Upper lobe of left lung (tissue), 6 donors: ENCODE measurements around the gene ARHGAP12. TPM values are rescaled to one million over a fixed set of nuclear protein-coding genes. Genes with fewer than 3 reads are reported as not detected.

Experiments
- ATAC-seq, 2 donors: fragments of 200-7000 bp; cut with Tn5 transposase; one replicate each; pipeline ENCODE4 v1.9.1; 2022; ENCODE audit warnings: mild to moderate bottlenecking in 2 of 2, moderate library complexity in 2 of 2; ENCODE audit not compliant: low FRiP score in 2 of 2
- DNase-seq, 2 donors: peaks; one replicate each; pipeline ENCODE4 v3.0.0-alpha.2; 2019 to 2020
- H3K27ac ChIP-seq, 4 donors: fragments of 200-600 bp; sonication (generic); one replicate each; pipeline ENCODE4 v1.5.1; 2016 to 2019
- H3K27me3 ChIP-seq, 4 donors: fragments of 200-600 bp; sonication (generic); one replicate each; pipeline ENCODE4 v1.5.1; 2017 to 2019
- H3K36me3 ChIP-seq, 4 donors: fragments of 200-600 bp; sonication (generic); one replicate each; pipeline ENCODE4 v1.5.1; 2016 to 2019
- H3K4me1 ChIP-seq, 4 donors: fragments of 200-600 bp; sonication (generic); one replicate each; pipeline ENCODE4 v1.5.1; 2018 to 2019
- H3K4me3 ChIP-seq, 4 donors: fragments of 200-600 bp; sonication (generic); one replicate each; pipeline ENCODE4 v1.5.1; 2017 to 2019; ENCODE audit warnings: mild to moderate bottlenecking in 2 of 4, moderate library complexity in 1 of 4
- H3K9me3 ChIP-seq, 4 donors: fragments of 200-600 bp; sonication (generic); one replicate each; pipeline ENCODE4 v1.5.1; 2018 to 2019
- EP300 ChIP-seq, 4 donors: sonication (generic); formaldehyde crosslinking; IDR thresholded peaks; one replicate each; pipeline ENCODE4 v1.5.1; 2017; ENCODE audit warnings: antibody characterized with exemption in 4 of 4, control low read depth in 2 of 4
- POLR2A ChIP-seq, 4 donors: fragments of 450-650 bp; IDR thresholded peaks; one replicate each; pipeline ENCODE4 v1.5.1; 2016 to 2017; ENCODE audit warnings: antibody characterized with exemption in 4 of 4, mild to moderate bottlenecking in 2 of 4
- POLR2AphosphoS5 ChIP-seq, 2 donors: sonication (generic); formaldehyde crosslinking; IDR thresholded peaks; one replicate each; pipeline ENCODE4 v1.5.1; 2017; ENCODE audit warnings: antibody characterized with exemption in 2 of 2
- WGBS, 2 donors: methylation state at CpG; one replicate each; pipeline ENCODE4 v1.1.5; 2017 to 2018; 5-methylcytosine and 5-hydroxymethylcytosine counted together
- total RNA-seq, 6 donors: library from RNA; depleted of rRNA in 4 of 6; stranded (reverse); fragments of >200 nt in 4 of 6; gene quantifications; one replicate each; pipeline versions ENCODE4 v1.1.0 to v1.2.1, GENCODE V29; 2016 to 2021
- TF ChIP-seq, protein P1 (sequence below), 6 experiments: fragments of 450-650 bp in 4 of 6; fragments of 200-600 bp in 2 of 6; sonication (generic) in 2 of 6; IDR thresholded peaks; one replicate each; pipeline ENCODE4 v1.5.1; 2016 to 2019; ENCODE audit warnings: antibody characterized with exemption in 6 of 6
- donor health status: DM: no; HTN: no; CAD: no; lungs with moderate emphysema.
- donor health status: DM: no; HTN: yes; CAD: no; lungs with severe emphysema.

ARHGAP12 gene
- total RNA-seq, 6 donors from 2014 or later: 16.8 to 63.2 (median 29.7) TPM

GRCh38 chr10:31926765-31927564 lies 1.7 kb downstream of the ARHGAP12 start:
- no peaks in the 10 kb centered on the region for H3K9me3 ChIP-seq
- ATAC-seq (no peak), DNase-seq (no peak)
- H3K27ac ChIP-seq: peak overlapping the region; percentile 96 to 99 (median 97)
- H3K4me3 ChIP-seq: peak overlapping the region; percentile 61 to 98 (median 89)
- TF ChIP-seq EP300 (IDR thresholded peaks at IDR 0.05): no peak
- TF ChIP-seq, protein P1, sequence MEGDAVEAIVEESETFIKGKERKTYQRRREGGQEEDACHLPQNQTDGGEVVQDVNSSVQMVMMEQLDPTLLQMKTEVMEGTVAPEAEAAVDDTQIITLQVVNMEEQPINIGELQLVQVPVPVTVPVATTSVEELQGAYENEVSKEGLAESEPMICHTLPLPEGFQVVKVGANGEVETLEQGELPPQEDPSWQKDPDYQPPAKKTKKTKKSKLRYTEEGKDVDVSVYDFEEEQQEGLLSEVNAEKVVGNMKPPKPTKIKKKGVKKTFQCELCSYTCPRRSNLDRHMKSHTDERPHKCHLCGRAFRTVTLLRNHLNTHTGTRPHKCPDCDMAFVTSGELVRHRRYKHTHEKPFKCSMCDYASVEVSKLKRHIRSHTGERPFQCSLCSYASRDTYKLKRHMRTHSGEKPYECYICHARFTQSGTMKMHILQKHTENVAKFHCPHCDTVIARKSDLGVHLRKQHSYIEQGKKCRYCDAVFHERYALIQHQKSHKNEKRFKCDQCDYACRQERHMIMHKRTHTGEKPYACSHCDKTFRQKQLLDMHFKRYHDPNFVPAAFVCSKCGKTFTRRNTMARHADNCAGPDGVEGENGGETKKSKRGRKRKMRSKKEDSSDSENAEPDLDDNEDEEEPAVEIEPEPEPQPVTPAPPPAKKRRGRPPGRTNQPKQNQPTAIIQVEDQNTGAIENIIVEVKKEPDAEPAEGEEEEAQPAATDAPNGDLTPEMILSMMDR (IDR thresholded peaks at IDR 0.05): no peak
- no peak for TF ChIP-seq POLR2AphosphoS5 (IDR thresholded peaks at IDR 0.05)
- TF ChIP-seq POLR2A (IDR thresholded peaks at IDR 0.05): no peak
- WGBS, 2 donors: 24 to 27% methylated on average over 22 of the region's 22 CpGs
- H3K4me1 ChIP-seq: peaks cover 14 to 31% (median 19%) of the 10 kb centered on the region in 4 donors
- H3K27me3 ChIP-seq: no peaks in the 10 kb centered on the region
- no peaks in the 10 kb centered on the region for H3K36me3 ChIP-seq

DNA sequence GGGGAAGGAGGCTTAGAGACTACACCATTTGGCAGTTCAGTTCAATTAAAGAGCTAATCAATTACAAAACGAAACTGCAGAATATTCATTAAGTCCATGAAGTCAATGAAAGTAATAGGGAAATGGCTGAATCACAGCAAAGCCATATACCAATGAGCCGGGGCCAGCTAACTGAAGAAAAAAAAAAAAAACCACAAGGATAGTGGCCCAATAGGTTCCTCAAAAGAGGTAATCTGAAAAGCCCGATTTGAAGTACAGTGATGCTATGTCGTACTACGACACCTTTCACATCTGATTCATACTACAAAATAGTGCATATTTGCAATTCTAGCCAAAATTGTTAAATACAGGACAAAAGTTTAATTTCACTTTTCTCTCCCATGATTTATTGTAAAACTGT lies 2.5 kb downstream of the ARHGAP12 start:
- ATAC-seq (no peak), DNase-seq (no peak)
- H3K36me3 ChIP-seq: no peaks in the 10 kb centered on the region
- no peaks in the 10 kb centered on the region for H3K9me3 ChIP-seq
- H3K4me1 ChIP-seq: peaks cover 19 to 34% (median 22%) of the 10 kb centered on the region in 4 donors
- no peaks in the 10 kb centered on the region for H3K27me3 ChIP-seq
- WGBS, 2 donors: 54 to 76% methylated on average over 5 of the region's 5 CpGs
- H3K27ac ChIP-seq: no peak overlapping the region
- peak overlapping the region in 1 of 4 donors; percentile 5 for H3K4me3 ChIP-seq
- TF ChIP-seq, protein P1 (IDR thresholded peaks at IDR 0.05): no peak
- TF ChIP-seq POLR2AphosphoS5 (IDR thresholded peaks at IDR 0.05): no peak
- no peak for TF ChIP-seq POLR2A (IDR thresholded peaks at IDR 0.05)
- no peak for TF ChIP-seq EP300 (IDR thresholded peaks at IDR 0.05)

- Histone ChIP-seq H3K36me3 (no peaks in the 10 kb centered on the region), H3K4me1 (peaks cover 17 to 28% (median 23%) of the 10 kb centered on the region in 4 donors), H3K27me3 (no peaks in the 10 kb centered on the region), H3K27ac (no peak overlapping the region), H3K9me3 (no peaks in the 10 kb centered on the region), H3K4me3 (no peak overlapping the region)
- 64 to 68% methylated on average over 3 of the region's 3 CpGs for WGBS, 2 donors
- ATAC-seq (no peak), DNase-seq (no peak)
- no peak for TF ChIP-seq POLR2AphosphoS5 (IDR thresholded peaks at IDR 0.05)
- TF ChIP-seq POLR2A (IDR thresholded peaks at IDR 0.05): no peak
- TF ChIP-seq EP300 (IDR thresholded peaks at IDR 0.05): no peak
- TF ChIP-seq, protein P1 (IDR thresholded peaks at IDR 0.05): no peak
Measured at GRCh38 chr10:31924833-31925232, 3.8 kb downstream of the ARHGAP12 start.

- Histone ChIP-seq H3K36me3 (no peaks in the 10 kb centered on the region), H3K9me3 (no peaks in the 10 kb centered on the region), H3K27ac (no peak overlapping the region), H3K4me1 (peaks cover 22 to 27% (median 24%) of the 10 kb centered on the region in 4 donors), H3K4me3 (no peak overlapping the region), H3K27me3 (no peaks in the 10 kb centered on the region)
- ATAC-seq: no peak
- TF ChIP-seq POLR2A (IDR thresholded peaks at IDR 0.05) (no peak), POLR2AphosphoS5 (IDR thresholded peaks at IDR 0.05) (no peak), EP300 (IDR thresholded peaks at IDR 0.05) (no peak)
- TF ChIP-seq, protein P1 (IDR thresholded peaks at IDR 0.05): no peak
- no peak for DNase-seq
- WGBS, 2 donors: 95 to 96% methylated on average over 3 of the region's 3 CpGs
Measured at GRCh38 chr10:31923389-31923788, 5.2 kb downstream of the ARHGAP12 start.
